Endodermal cell (in vitro differentiated cells): ENCODE results near the gene EXOSC10. TPM values are rescaled to one million over a fixed set of nuclear protein-coding genes. Genes with fewer than 3 reads are reported as not detected.

Source experiments
- DNase-seq: peaks from one replicate; pipeline ENCODE4 v3.0.0-alpha.2; 2017
- H3K27ac ChIP-seq: 2 replicates; pipeline ENCODE4 v1.5.1; 2013; ENCODE audit warnings: mild to moderate bottlenecking, low read depth, low read length, moderate library complexity
- H3K27me3 ChIP-seq: 2 replicates; pipeline ENCODE4 v1.6.1; 2013; ENCODE audit warnings: mild to moderate bottlenecking, low read length, moderate library complexity; ENCODE audit not compliant: insufficient read depth, control insufficient read depth, poor library complexity, severe bottlenecking
- H3K36me3 ChIP-seq: 2 replicates; pipeline ENCODE4 v1.7.0; 2013; ENCODE audit warnings: mild to moderate bottlenecking, low read length, moderate library complexity; ENCODE audit not compliant: control insufficient read depth, insufficient read depth
- H3K4me1 ChIP-seq: one replicate; pipeline ENCODE4 v1.7.0; 2013; ENCODE audit warnings: low read length; ENCODE audit not compliant: control insufficient read depth, insufficient read depth
- H3K4me3 ChIP-seq: 2 replicates; pipeline ENCODE4 v1.5.1; 2013; ENCODE audit warnings: mild to moderate bottlenecking, low read length, moderate library complexity
- H3K9ac ChIP-seq: 2 replicates; pipeline ENCODE4 v1.6.1; 2013; ENCODE audit warnings: mild to moderate bottlenecking, low read length, moderate library complexity; ENCODE audit not compliant: poor library complexity, severe bottlenecking; ENCODE audit errors: extremely low read depth
- H3K9me3 ChIP-seq: 2 replicates; pipeline ENCODE4 v1.6.1; 2013; ENCODE audit warnings: mild to moderate bottlenecking, low read length, moderate library complexity; ENCODE audit not compliant: control insufficient read depth
- H3K27ac Mint-ChIP-seq: 2 replicates; pipeline ENCODE4 v1.8.0; 2020; ENCODE audit warnings: mixed read lengths
- H3K27me3 Mint-ChIP-seq: 2 replicates; pipeline ENCODE4 v1.8.0; 2021; ENCODE audit warnings: mild to moderate bottlenecking, mixed read lengths; ENCODE audit not compliant: insufficient read depth
- H3K36me3 Mint-ChIP-seq: 2 replicates; pipeline ENCODE4 v1.8.0; 2020; ENCODE audit warnings: low read depth, mixed read lengths
- H3K4me1 Mint-ChIP-seq: 2 replicates; pipeline ENCODE4 v1.8.0; 2020; ENCODE audit warnings: mixed read lengths
- H3K4me3 Mint-ChIP-seq: 2 replicates; pipeline ENCODE4 v1.8.0; 2020; ENCODE audit warnings: mild to moderate bottlenecking, moderate library complexity, mixed read lengths
- H3K9me3 Mint-ChIP-seq: 2 replicates; pipeline ENCODE4 v1.8.0; 2020; ENCODE audit warnings: mild to moderate bottlenecking, mixed read lengths
- WGBS, 2 experiments: methylation state at CpG; one replicate each; pipeline versions ENCODE4 v1.1.5 to v1.1.7; 2013; ENCODE audit warnings: missing lambda C conversion rate in 2 of 2, mixed read lengths in 1 of 2; ENCODE audit not compliant: insufficient coverage in 1 of 2, insufficient read length in 1 of 2; 5-methylcytosine and 5-hydroxymethylcytosine counted together
- total RNA-seq, 2 donors: library from RNA; stranded (reverse); fragmentation: NEBNext Ultra II Directional in 1 of 2; extraction: Animal tissue kit (Norgen Biotek cat#: 25700) in 1 of 2; gene quantifications; 2 replicates in 1 of 2; 3 replicates in 1 of 2; pipeline ENCODE4 v1.2.1, GENCODE V29; 2021
- TF ChIP-seq, protein P1 (sequence below): fragments of 200-600 bp; sonication (generic); conservative IDR thresholded peaks from 2 replicates; pipeline ENCODE4 v1.5.0; 2021; ENCODE audit warnings: antibody characterized with exemption, mild to moderate bottlenecking

EXOSC10 gene
- total RNA-seq, 2 donors from 2014 or later = 81.4 to 89.7 TPM

DNA sequence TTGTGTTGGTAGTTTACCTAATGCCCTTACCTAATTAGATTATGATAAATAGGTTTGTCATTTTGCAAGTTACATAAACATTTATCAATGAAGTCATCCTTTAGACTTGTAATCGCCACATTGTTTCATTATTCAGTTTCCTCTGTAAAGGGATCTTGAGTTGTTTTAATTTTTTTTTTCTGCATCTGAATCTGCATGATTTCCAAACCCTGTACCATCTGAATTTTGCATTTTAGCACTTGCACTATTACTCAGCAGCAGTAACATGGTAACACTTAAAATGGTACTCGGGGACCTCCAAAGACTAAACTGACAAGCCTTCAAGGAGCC is 74.8 kb downstream of the EXOSC10 start:
- Histone ChIP-seq H3K4me3 (peak overlapping the region; percentile 16), H3K27me3 (no peaks in the 10 kb centered on the region), H3K9me3 (no peaks in the 10 kb centered on the region), H3K9ac (no peak overlapping the region), H3K4me1 (peaks cover 3% of the 10 kb centered on the region), H3K27ac (no peak overlapping the region), H3K36me3 (peaks cover 87% of the 10 kb centered on the region)
- H3K4me3 Mint-ChIP-seq = no peak overlapping the region
- peak overlapping the region; percentile 42 for H3K27ac Mint-ChIP-seq
- H3K36me3 Mint-ChIP-seq = peaks cover 84% of the 10 kb centered on the region
- no peaks in the 10 kb centered on the region for H3K27me3 Mint-ChIP-seq
- H3K4me1 Mint-ChIP-seq = peaks cover 29% of the 10 kb centered on the region
- TF ChIP-seq, protein P1, sequence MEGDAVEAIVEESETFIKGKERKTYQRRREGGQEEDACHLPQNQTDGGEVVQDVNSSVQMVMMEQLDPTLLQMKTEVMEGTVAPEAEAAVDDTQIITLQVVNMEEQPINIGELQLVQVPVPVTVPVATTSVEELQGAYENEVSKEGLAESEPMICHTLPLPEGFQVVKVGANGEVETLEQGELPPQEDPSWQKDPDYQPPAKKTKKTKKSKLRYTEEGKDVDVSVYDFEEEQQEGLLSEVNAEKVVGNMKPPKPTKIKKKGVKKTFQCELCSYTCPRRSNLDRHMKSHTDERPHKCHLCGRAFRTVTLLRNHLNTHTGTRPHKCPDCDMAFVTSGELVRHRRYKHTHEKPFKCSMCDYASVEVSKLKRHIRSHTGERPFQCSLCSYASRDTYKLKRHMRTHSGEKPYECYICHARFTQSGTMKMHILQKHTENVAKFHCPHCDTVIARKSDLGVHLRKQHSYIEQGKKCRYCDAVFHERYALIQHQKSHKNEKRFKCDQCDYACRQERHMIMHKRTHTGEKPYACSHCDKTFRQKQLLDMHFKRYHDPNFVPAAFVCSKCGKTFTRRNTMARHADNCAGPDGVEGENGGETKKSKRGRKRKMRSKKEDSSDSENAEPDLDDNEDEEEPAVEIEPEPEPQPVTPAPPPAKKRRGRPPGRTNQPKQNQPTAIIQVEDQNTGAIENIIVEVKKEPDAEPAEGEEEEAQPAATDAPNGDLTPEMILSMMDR = no peak
- DNase-seq = no peak
- WGBS, 2 experiments = 88% methylated on average over 2 of the region's 2 CpGs; no CpG with 5 or more reads in 1 of the 2 experiments
- no peaks in the 10 kb centered on the region for H3K9me3 Mint-ChIP-seq

DNA sequence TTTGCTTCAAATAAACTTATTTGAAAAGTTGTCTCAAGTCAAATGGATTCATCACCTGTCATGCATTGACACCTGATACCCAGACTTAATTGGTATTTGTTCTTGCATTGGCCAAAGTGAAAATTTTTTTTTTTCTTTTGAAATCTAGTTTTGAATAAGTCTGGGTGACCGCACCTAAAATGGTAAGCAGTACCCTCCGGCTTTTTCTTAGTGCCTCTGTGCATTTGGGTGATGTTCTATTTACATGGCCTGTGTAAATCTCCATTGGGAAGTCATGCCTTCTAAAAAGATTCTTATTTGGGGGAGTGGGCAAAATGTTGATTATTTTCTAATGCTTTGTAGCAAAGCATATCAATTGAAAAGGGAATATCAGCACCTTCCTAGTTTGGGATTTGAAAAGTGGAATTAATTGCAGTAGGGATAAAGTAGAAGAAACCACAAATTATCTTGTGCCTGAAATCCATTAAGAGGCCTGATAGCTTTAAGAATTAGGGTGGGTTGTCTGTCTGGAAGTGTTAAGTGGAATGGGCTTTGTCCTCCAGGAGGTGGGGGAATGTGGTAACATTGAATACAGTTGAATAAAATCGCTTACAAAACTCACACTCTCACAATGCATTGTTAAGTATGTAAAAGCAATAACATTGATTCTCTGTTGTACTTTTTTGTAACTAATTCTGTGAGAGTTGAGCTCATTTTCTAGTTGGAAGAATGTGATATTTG is 75.4 kb downstream of the EXOSC10 start:
- DNase-seq = no peak
- peak overlapping the region; percentile 42 for H3K27ac Mint-ChIP-seq
- Histone ChIP-seq H3K9ac (no peak overlapping the region), H3K27me3 (no peaks in the 10 kb centered on the region), H3K4me3 (peak overlapping the region; percentile 16), H3K27ac (no peak overlapping the region), H3K36me3 (peaks cover 88% of the 10 kb centered on the region), H3K9me3 (no peaks in the 10 kb centered on the region), H3K4me1 (peaks cover 3% of the 10 kb centered on the region)
- H3K36me3 Mint-ChIP-seq = peaks cover 87% of the 10 kb centered on the region
- TF ChIP-seq, protein P1 = no peak
- peak overlapping the region; percentile 5 for H3K4me3 Mint-ChIP-seq
- H3K27me3 Mint-ChIP-seq = no peaks in the 10 kb centered on the region
- 96% methylated on average over 2 of the region's 3 CpGs; no CpG with 5 or more reads in 1 of the 2 experiments for WGBS, 2 experiments
- H3K9me3 Mint-ChIP-seq = no peaks in the 10 kb centered on the region
- peaks cover 29% of the 10 kb centered on the region for H3K4me1 Mint-ChIP-seq

DNA sequence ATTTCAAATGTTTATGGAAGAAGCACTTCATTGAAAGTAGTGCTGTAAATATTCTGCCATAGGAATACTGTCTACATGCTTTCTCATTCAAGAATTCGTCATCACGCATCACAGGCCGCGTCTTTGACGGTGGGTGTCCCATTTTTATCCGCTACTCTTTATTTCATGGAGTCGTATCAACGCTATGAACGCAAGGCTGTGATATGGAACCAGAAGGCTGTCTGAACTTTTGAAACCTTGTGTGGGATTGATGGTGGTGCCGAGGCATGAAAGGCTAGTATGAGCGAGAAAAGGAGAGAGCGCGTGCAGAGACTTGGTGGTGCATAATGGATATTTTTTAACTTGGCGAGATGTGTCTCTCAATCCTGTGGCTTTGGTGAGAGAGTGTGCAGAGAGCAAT is 76.5 kb downstream of the EXOSC10 start:
- H3K4me3 Mint-ChIP-seq = no peak overlapping the region
- Histone ChIP-seq H3K27ac (no peak overlapping the region), H3K4me3 (no peak overlapping the region), H3K4me1 (peaks cover 3% of the 10 kb centered on the region), H3K36me3 (peaks cover 95% of the 10 kb centered on the region), H3K9ac (no peak overlapping the region), H3K27me3 (no peaks in the 10 kb centered on the region), H3K9me3 (no peaks in the 10 kb centered on the region)
- H3K4me1 Mint-ChIP-seq = peaks cover 29% of the 10 kb centered on the region
- 98 to 99% methylated on average over 14 of the region's 14 CpGs for WGBS, 2 experiments
- no peaks in the 10 kb centered on the region for H3K9me3 Mint-ChIP-seq
- DNase-seq = no peak
- no peaks in the 10 kb centered on the region for H3K27me3 Mint-ChIP-seq
- H3K27ac Mint-ChIP-seq = no peak overlapping the region
- H3K36me3 Mint-ChIP-seq = peaks cover 96% of the 10 kb centered on the region
- TF ChIP-seq, protein P1 = no peak
